ENCODE data around the gene RGS7.

DNA sequence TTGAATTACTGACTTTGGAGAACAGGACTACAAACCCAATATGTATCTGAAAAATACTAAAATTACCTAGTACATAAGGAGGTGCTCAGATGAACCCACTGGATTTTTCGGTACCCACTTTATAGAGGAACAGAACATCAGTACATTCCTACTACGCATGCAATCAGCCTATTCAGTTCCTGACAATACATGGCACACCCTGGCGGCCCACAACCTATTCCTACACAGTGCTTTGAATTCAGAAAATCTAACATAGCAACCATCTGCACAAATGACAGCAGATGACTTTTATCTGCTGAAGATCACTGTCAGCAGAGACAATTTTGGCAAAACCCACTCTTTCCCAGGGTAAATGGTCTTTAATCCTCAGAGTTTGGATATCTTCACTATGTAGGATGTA lies 487.9 kb downstream of the RGS7 start:
- TF ChIP-seq, protein P1, sequence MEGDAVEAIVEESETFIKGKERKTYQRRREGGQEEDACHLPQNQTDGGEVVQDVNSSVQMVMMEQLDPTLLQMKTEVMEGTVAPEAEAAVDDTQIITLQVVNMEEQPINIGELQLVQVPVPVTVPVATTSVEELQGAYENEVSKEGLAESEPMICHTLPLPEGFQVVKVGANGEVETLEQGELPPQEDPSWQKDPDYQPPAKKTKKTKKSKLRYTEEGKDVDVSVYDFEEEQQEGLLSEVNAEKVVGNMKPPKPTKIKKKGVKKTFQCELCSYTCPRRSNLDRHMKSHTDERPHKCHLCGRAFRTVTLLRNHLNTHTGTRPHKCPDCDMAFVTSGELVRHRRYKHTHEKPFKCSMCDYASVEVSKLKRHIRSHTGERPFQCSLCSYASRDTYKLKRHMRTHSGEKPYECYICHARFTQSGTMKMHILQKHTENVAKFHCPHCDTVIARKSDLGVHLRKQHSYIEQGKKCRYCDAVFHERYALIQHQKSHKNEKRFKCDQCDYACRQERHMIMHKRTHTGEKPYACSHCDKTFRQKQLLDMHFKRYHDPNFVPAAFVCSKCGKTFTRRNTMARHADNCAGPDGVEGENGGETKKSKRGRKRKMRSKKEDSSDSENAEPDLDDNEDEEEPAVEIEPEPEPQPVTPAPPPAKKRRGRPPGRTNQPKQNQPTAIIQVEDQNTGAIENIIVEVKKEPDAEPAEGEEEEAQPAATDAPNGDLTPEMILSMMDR (IDR thresholded peaks at IDR 0.05): no peak
- TF ChIP-seq SIN3A (IDR thresholded peaks at IDR 0.05; ENCODE audit: borderline replicate concordance, insufficient read depth, low read depth, low read length) (no peak), POLR2AphosphoS5 (IDR thresholded peaks at IDR 0.05; ENCODE audit: low read depth, low read length) (no peak), TCF7L2 (IDR thresholded peaks at IDR 0.05; ENCODE audit: low read depth, low read length) (no peak), REST (IDR thresholded peaks at IDR 0.05; ENCODE audit: insufficient read depth in 1 of 2, low read depth in 2 of 2, low read length in 1 of 2) (no peak)
